HepG2 (cell line): Measurements from ENCODE around the gene MIA. TPM values are rescaled to one million over a fixed set of nuclear protein-coding genes. Genes with fewer than 3 reads are reported as not detected.

ENCODE experiments used
- ATAC-seq: fragments of 200-7000 bp; cut with Tn5 transposase; 3 replicates; pipeline ENCODE4 v1.9.1; 2020; ENCODE audit warnings: mild to moderate bottlenecking, moderate library complexity
- BruUV-seq: library from RNA; stranded (reverse); fragments of 400-500 nt; replicated peaks from 2 replicates; lab custom pipeline; 2021; lab: Mats Ljungman, UMichigan
- CTCF ChIA-PET: fragments of 300-600 bp; formaldehyde crosslinking; extraction: SDS; loops from one replicate; lab custom pipeline; 2021; ENCODE audit warnings: low total read pairs, inconsistent platforms, low intra/inter-chr PET ratio; lab: Yijun Ruan, JAX
- POLR2A ChIA-PET: fragments of 350-600 bp; sonication (Branson Sonifier 250); formaldehyde crosslinking; loops from one replicate; lab custom pipeline; 2020; ENCODE audit warnings: antibody characterized with exemption, inconsistent platforms; lab: Yijun Ruan, JAX
- DNase-seq: peaks from one replicate; pipeline ENCODE4 v3.0.0-alpha.2; 2015; ENCODE audit warnings: low spot score
- FAIRE-seq: peaks from 3 replicates; lab custom pipeline; 2011; peaks lifted over from hg19 to GRCh38; lab: Jason Lieb, UNC
- H2AFZ ChIP-seq: one replicate; pipeline ENCODE4 v1.6.1; 2011; ENCODE audit warnings: low read length, inconsistent platforms
- H3K27ac ChIP-seq: fragments of 300-600 bp; 3 replicates; pipeline ENCODE4 v1.8.0; 2011; ENCODE audit warnings: mixed run types, mild to moderate bottlenecking, mixed read lengths, low read length, inconsistent platforms; ENCODE audit not compliant: insufficient read depth; ENCODE audit errors: extremely low read length
- H3K27me3 ChIP-seq, 2 experiments: fragments of 200-600 bp in 1 of 2; 2 replicates in 1 of 2; 3 replicates in 1 of 2; pipeline versions ENCODE4 v1.6.0 to v1.8.0; 2011; ENCODE audit warnings: low read length in 2 of 2, mild to moderate bottlenecking in 2 of 2, moderate library complexity in 2 of 2, inconsistent platforms in 1 of 2; ENCODE audit not compliant: insufficient read depth in 2 of 2, control insufficient read depth in 1 of 2
- H3K36me3 ChIP-seq, 2 experiments: fragments of 200-600 bp in 1 of 2; replicated peaks in 1 of 2; 2 replicates in 1 of 2; 3 replicates in 1 of 2; pipeline versions ENCODE4 v1.5.1 to v1.8.0; 2011; ENCODE audit warnings: low read length in 2 of 2, inconsistent platforms in 1 of 2; ENCODE audit not compliant: insufficient read depth in 2 of 2, control insufficient read depth in 1 of 2
- H3K4me1 ChIP-seq: 2 replicates; pipeline ENCODE4 v1.5.1; 2012; ENCODE audit warnings: low read length, inconsistent platforms; ENCODE audit not compliant: insufficient read depth
- H3K4me2 ChIP-seq: 2 replicates; pipeline ENCODE4 v1.6.0; 2011; ENCODE audit warnings: low read depth, low read length, inconsistent platforms
- H3K4me3 ChIP-seq, 3 experiments: fragments of 200-600 bp in 1 of 3; sonication (generic), shearing (Covaris generic) in 1 of 3; replicated peaks in 1 of 3; 2 replicates each; pipeline ENCODE4 v1.5.1; 2011 to 2016; ENCODE audit warnings: low read length in 3 of 3, inconsistent platforms in 2 of 3, low read depth in 2 of 3, mild to moderate bottlenecking in 2 of 3, control low read depth in 1 of 3, mixed read lengths in 1 of 3; ENCODE audit not compliant: insufficient read depth in 1 of 3
- H3K79me2 ChIP-seq: one replicate; pipeline ENCODE4 v1.6.1; 2011; ENCODE audit warnings: low read length, inconsistent platforms; ENCODE audit not compliant: insufficient read depth
- H3K9ac ChIP-seq: 2 replicates; pipeline ENCODE4 v1.6.0; 2011; ENCODE audit warnings: mild to moderate bottlenecking, low read depth, low read length, inconsistent platforms; ENCODE audit not compliant: insufficient read depth
- H3K9me3 ChIP-seq: 2 replicates; pipeline ENCODE4 v1.5.1; 2012; ENCODE audit warnings: mild to moderate bottlenecking, low read length
- H4K20me1 ChIP-seq: 2 replicates; pipeline ENCODE4 v1.6.0; 2011; ENCODE audit warnings: inconsistent platforms, mild to moderate bottlenecking, low read length, moderate library complexity; ENCODE audit not compliant: insufficient read depth
- ZBTB40 ChIP-seq, 2 experiments: fragments of 450-650 bp in 1 of 2; sonication (generic) in 1 of 2; formaldehyde crosslinking in 1 of 2; IDR thresholded peaks; 2 replicates each; pipeline versions ENCODE4 v1.6.1 to v1.8.0; 2016 to 2022; ENCODE audit warnings: antibody characterized with exemption in 1 of 2, mild to moderate bottlenecking in 1 of 2, missing genetic modification reagents in 1 of 2
- ZNF646 ChIP-seq: sonication (generic); formaldehyde crosslinking; IDR thresholded peaks from 2 replicates; pipeline ENCODE4 v1.9.0; 2021; ENCODE audit warnings: mild to moderate bottlenecking, missing genetic modification reagents
- ZNF747 ChIP-seq: sonication (generic); formaldehyde crosslinking; IDR thresholded peaks from 2 replicates; pipeline ENCODE4 v1.8.1; 2023; ENCODE audit warnings: missing genetic modification reagents, mild to moderate bottlenecking, borderline replicate concordance
- WGBS: methylation state at CpG from one replicate; pipeline ENCODE4 v1.1.6; 2017; ENCODE audit warnings: low lambda C conversion rate; 5-methylcytosine and 5-hydroxymethylcytosine counted together
- in situ Hi-C: cut with HindIII; loops from 2 replicates; pipeline ENCODE4 v1.10.0; 2017; ENCODE audit warnings: low pct_unique_long_range_greater_than_20kb; ENCODE audit not compliant: extremely low pct_ligation_motif_present
- intact Hi-C: fragments of 100-400 bp; cut with micrococcal nuclease; formaldehyde crosslinking; loops from one replicate; pipeline ENCODE4 v1.10.0; 2022; ENCODE audit not compliant: unreplicated experiment
- polyA plus RNA-seq, 8 experiments: library from polyadenylated mRNA; depleted of rRNA in 3 of 8; stranded (reverse) in 7 of 8; unstranded in 1 of 8; fragments of >200 nt; fragmentation: Illumina TruSeq in 4 of 8; extraction: Trizol in 4 of 8; gene quantifications; 2 replicates each; pipeline versions ENCODE4 v1.2.1 to v1.2.3, GENCODE V29; 2011 to 2016; ENCODE audit warnings: low read depth in 4 of 8, missing spikeins in 1 of 8, mixed read lengths in 1 of 8; ENCODE audit not compliant: insufficient read depth in 1 of 8
- total RNA-seq, 5 experiments: library from RNA; depleted of rRNA; stranded (reverse); fragments of >200 nt; fragmentation: Illumina TruSeq; extraction: Trizol; gene quantifications; 2 replicates each; pipeline ENCODE4 v1.2.3, GENCODE V29; 2016; ENCODE audit warnings: low read depth in 1 of 5

Gene MIA
- total and polyA plus RNA-seq, 2 of the 13 experiments (the other 11 are each of a cell fraction or from before 2014, with no cell fraction given), result 0.61 TPM; not detected in 1

GRCh38 chr19:40777937-40778705, 2.8 kb downstream of the MIA start, which contains the start of gene RAB4B (continued):
- no peak for TF ChIP-seq ZNF747

- peak overlapping the region; percentile 70 to 88 (median 81) for H3K4me3 ChIP-seq
- H3K4me2 ChIP-seq, result peak overlapping the region; percentile 88
- peak; percentile 68 for ATAC-seq
- H3K4me1 ChIP-seq, result peaks cover 31% of the 10 kb centered on the region
- H2AFZ ChIP-seq, result no peak overlapping the region
- 2% methylated on average over 7 of the region's 7 CpGs for WGBS
- in situ Hi-C loops (no loop called here), intact Hi-C loops (loop anchor here (1.0 kb wide), 1 partner anchor 20 kb away; no protein-coding TSS in a partner anchor)
- H3K9me3 ChIP-seq, result no peaks in the 10 kb centered on the region
- H4K20me1 ChIP-seq, result no peaks in the 10 kb centered on the region
- H3K27ac ChIP-seq, result peak overlapping the region; percentile 97
- ChIA-PET POLR2A (interaction anchor here (0.8 to 4.1 kb wide), 21 partner anchors 8 to 335 kb away, joined by 3 to 90 read pairs (median 7); partner anchors contain the start of genes ACTMAP, COQ8B, EGLN2 and ITPKC), CTCF (no interaction called here)
- peak; percentile 51 for DNase-seq
- H3K36me3 ChIP-seq, result no peaks in the 10 kb centered on the region
- no peaks in the 10 kb centered on the region for H3K79me2 ChIP-seq
- BruUV-seq, result TSS peak; percentile 68
- no peaks in the 10 kb centered on the region; a peak in 1 of 5 replicates for H3K27me3 ChIP-seq
- FAIRE-seq, result no peak
- peak overlapping the region; percentile 62 for H3K9ac ChIP-seq
- no peak for TF ChIP-seq ZNF646
- TF ChIP-seq ZBTB40 (IDR thresholded peaks at IDR 0.05), result no peak
- no peak for TF ChIP-seq ZBTB40 (CRISPR knock-in tag; IDR thresholded peaks at IDR 0.05)
Measured at GRCh38 chr19:40778706-40779284, 3.5 kb downstream of the MIA start.
